ENCODE measurements around the gene RBM12.
"Not testable (repeated sequence)": the region's sequence is repeated elsewhere in the genome, so short reads cannot be mapped to it uniquely, and the experiment has no call there.

RBM12 gene

DNA sequence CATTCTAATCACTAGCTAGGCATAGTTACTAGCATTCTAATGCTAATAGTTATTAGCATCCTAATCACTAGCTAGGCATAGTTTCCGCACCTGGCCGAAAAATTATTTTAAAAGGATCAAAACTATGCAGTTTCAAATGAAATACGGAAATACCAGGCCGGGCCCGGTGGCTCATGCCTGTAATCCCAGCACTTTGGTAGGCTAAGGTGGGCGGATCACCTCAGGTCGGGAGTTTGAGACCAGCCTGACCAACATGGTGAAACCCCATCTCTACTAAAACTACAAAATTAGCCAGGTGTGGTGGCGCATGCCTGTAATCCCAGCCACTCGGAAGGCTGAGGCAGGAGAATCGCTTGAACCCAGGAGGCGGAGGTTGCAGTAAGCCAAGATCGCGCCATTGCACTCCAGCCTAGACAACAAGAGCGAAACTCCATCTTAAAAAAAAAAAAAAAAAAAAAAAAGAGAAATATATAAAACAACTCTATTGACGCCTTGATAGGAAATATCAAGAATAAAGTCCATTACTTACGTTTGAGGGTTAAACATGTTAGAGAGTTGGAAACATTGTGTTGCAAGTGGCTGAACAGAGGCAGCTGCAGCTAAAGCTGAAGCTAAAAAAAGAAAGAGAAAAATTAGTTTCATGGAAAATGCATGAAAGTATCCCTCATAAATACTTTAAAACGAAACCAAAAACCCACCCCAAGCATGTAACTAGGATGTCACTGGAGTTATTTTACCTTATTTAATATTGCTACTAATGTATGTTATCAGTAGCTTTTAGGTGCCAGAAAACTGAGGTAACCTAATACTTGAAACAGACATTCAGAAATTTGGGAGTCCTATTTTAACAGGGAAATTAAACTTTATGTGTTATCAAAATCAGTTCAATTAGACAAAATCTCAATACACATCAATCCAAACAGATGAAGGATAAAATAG is 42.2 kb upstream of the RBM12 start:
- FAIRE-seq; DNase-seq (ENCODE audit: insufficient read length, low spot score): not testable (repeated sequence)
- 0 out of 2 replicates have a peak, but pooled peaks have one; percentile 33 for TF ChIP-seq POLR2A (IDR thresholded peaks at IDR 0.05; ENCODE audit: low read depth, low read length)

DNA sequence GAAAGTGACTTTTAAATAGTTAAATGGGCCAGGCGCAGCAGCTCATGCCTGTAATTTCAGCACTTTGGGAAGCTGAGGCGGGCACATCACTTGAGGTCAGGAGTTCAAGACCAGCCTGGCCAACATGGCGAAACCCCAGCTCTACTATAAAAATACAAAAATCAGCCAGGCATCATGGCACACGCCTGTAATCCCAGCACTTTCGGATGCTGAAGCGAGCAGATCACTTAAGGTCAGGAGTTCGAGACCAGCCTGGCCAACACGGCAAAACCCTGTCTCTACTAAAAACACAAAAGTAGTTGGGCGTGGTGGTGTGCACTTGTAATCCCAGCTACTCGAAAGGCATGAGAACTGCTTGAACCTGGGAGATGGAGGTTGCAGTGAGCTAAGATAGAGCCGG is 41.2 kb upstream of the RBM12 start:
- FAIRE-seq; DNase-seq (ENCODE audit: insufficient read length, low spot score): not testable (repeated sequence)

DNA sequence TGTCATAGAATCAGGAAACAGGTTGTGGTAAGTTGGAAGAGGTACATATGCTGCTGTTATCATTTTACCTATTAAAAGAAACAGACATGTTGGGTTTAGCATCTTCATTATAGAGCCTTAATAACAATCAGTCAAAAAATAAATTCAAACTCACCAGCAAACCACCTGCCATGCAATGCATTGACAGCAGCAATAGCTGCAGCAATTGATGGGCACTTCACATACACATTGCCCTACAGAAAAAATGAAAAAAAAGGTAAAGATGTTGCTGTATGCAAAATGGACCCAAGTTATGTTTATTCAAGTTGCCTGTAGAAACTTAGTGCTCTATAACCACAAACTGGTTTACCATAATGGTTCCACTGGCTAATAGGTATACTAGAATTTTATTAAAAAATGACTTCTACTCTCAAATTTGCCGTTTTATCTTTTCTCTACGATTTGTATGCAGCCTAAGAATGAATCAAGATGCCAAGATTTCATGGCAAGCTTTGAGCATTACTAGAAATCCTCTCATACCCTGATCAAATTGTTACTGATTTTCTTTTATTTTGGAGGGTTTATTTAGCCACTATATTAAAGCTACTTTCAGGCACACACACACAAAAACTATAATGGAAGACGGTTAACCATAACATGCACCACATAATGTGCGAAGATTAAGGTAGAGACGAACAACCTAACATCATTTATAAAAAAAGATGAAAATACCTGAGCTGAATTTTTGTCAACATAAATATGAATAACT is 40.0 kb upstream of the RBM12 start:
- DNase-seq (ENCODE audit: insufficient read length, low spot score) (no peak), FAIRE-seq (no peak)
- TF ChIP-seq SPI1 (IDR thresholded peaks at IDR 0.05; ENCODE audit: low read depth, low read length), result no peak
- TF ChIP-seq POU2F2 (IDR thresholded peaks at IDR 0.05; ENCODE audit: low read depth, low read length), result no peak
- TF ChIP-seq POLR2AphosphoS5 (IDR thresholded peaks at IDR 0.05; ENCODE audit: low read depth, low read length), result no peak
- no peak for TF ChIP-seq POLR2A (IDR thresholded peaks at IDR 0.05; ENCODE audit: low read depth, low read length)
- TF ChIP-seq PAX5 (IDR thresholded peaks at IDR 0.05; ENCODE audit: insufficient read depth, low read length, severe bottlenecking), result no peak

DNA sequence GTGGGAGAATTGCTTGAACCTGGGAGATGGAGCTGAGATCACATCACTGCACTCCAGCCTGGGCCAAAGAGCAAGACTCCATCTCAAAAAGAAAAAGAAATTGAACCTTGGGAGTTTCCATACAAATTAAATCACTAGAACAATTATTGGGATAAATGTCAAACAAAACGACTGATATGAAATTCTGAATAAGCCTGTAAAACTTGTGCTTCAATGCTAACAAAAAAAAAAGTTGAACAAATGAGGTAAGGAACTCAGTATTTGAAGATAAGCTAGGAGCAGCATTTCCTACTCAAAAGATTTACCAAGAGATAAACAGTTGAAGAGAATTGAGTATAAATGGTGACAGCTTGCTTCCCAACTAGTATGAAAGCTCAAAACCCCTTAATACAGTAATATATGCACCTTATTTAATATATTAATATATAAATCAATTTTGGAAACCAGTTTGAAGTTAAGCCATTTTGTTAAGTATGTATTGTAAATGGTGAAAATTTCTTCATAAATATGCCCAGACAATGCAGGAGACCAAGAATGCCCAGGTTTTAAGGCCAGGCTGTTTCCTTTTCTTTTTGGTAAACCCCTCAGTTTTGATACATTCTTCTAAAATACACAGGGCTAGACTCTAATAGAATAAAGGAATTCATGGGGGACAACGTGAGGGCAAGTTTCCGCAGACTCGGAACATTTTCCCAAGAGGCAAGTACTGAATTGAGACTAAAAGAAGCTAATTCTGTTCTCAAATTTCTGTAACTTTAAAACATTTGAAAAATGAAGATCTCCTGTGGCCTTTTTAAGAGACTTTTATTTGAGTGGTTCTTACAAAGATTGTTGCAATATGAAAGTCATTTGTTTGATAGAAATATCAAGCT is 38.4 kb upstream of the RBM12 start:
- FAIRE-seq (no peak), DNase-seq (ENCODE audit: insufficient read length, low spot score) (no peak)
- peak; percentile 40 for TF ChIP-seq POLR2A (IDR thresholded peaks at IDR 0.05; ENCODE audit: low read depth, low read length)
- no peak for TF ChIP-seq PAX5 (IDR thresholded peaks at IDR 0.05; ENCODE audit: insufficient read depth, low read length, severe bottlenecking)

DNA sequence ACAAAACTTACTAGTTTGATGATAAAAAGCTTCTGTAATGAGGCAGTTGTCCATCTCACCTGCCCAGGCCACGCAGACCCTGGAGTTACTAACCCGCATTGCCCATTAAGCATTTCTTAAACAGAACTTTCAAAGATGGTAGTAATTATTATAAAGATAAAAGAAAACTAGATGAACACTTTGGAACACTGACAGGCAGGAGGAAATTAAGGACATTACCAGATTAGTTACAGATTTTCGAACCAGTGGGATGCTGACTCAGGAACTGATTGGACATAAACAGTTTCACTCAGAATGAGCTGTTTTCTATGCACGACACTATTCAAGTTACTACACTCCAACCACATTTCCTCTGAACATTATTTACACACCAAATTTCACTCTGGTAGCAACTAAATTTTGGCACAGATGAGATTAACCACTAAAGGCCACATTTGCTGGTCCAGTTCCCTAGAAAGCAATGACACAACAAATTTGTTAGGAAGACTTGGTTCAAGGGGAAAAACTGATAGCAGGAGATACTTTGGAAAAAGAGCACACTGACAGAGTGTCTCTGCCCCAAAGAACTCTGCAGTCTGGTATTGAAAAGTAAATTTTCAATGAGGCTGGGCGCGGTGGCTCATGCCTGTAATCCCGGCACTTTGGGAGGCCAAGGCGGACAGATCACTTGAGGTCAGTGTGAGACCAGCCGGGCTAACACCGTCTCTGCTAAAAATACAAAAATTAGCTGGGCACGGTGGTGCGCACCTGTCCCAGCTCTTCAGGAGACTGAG is 37.5 kb upstream of the RBM12 start:
- TF ChIP-seq POU2F2 (IDR thresholded peaks at IDR 0.05; ENCODE audit: low read depth, low read length), result peak; percentile 61; the same call in 1 of the 2 replicates
- peak; percentile 77 for TF ChIP-seq POLR2AphosphoS5 (IDR thresholded peaks at IDR 0.05; ENCODE audit: low read depth, low read length)
- TF ChIP-seq TAF1 (IDR thresholded peaks at IDR 0.05; ENCODE audit: low read depth, low read length), result no peak
- DNase-seq (ENCODE audit: insufficient read length, low spot score), result no peak
- no peak for FAIRE-seq

DNA sequence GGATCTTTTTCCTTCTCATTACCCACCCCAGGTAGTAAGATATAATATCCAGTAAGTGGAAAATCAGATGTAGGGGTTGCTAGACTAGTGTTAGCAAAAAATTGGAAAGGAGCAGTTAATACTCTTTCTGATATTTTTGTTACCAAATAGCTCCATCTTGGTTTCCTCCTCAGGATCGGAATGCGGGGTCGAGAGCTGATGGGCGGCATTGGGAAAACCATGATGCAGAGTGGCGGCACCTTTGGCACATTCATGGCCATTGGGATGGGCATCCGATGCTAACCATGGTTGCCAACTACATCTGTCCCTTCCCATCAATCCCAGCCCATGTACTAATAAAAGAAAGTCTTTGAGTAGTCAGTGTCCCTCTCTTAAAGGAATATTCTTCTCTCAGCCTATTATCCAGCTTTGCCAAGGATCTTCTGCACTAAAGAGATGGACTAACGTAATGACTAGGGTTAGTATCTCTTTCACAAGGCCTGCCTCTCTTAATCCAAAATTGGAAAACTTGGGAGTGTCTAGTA is 36.0 kb upstream of the RBM12 start:
- TF ChIP-seq SPI1 (IDR thresholded peaks at IDR 0.05; ENCODE audit: low read depth, low read length) (no peak), PAX5 (IDR thresholded peaks at IDR 0.05; ENCODE audit: insufficient read depth, low read length, severe bottlenecking) (no peak), TAF1 (IDR thresholded peaks at IDR 0.05; ENCODE audit: low read depth, low read length) (no peak), POLR2AphosphoS5 (IDR thresholded peaks at IDR 0.05; ENCODE audit: low read depth, low read length) (no peak), POU2F2 (IDR thresholded peaks at IDR 0.05; ENCODE audit: low read depth, low read length) (no peak), POLR2A (IDR thresholded peaks at IDR 0.05; ENCODE audit: low read depth, low read length) (no peak)
- FAIRE-seq (no peak), DNase-seq (ENCODE audit: insufficient read length, low spot score) (no peak)

DNA sequence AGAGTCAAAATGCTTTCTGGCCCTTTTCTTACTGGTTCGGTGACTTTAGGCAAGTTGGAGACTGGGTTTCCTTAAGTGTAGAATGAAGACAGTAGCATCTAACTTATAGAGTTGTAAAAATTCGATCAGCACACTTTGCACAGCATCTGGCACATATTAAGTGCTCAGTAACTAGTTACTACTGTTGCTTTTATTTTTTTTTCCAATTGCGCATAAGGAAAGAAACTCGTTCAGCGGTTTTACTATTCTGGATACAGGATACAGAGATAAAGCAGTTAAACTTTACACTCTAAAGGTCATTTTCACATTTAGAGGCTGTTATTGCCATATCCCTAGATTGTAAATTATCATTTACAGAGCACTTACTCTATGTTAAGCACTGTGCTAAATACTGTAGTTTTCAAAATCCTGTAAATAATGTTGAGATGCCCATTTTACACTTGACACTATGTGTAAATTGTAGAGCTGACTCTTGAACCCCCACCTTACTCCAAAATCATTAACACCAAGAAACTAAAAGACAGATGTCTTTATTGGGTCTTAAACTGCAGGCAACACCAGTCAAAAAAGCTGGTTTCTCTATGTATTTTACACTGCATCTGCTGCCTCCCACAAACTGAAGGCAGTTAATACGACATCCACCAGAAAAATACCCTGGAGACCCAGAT is 35.4 kb upstream of the RBM12 start:
- no peak for DNase-seq (ENCODE audit: insufficient read length, low spot score)
- FAIRE-seq, result no peak
- no peak for TF ChIP-seq SPI1 (IDR thresholded peaks at IDR 0.05; ENCODE audit: low read depth, low read length)
- no peak for TF ChIP-seq POU2F2 (IDR thresholded peaks at IDR 0.05; ENCODE audit: low read depth, low read length)
- no peak for TF ChIP-seq POLR2A (IDR thresholded peaks at IDR 0.05; ENCODE audit: low read depth, low read length)
- no peak; the same call in 1 of the 2 replicates for TF ChIP-seq TAF1 (IDR thresholded peaks at IDR 0.05; ENCODE audit: low read depth, low read length)

DNA sequence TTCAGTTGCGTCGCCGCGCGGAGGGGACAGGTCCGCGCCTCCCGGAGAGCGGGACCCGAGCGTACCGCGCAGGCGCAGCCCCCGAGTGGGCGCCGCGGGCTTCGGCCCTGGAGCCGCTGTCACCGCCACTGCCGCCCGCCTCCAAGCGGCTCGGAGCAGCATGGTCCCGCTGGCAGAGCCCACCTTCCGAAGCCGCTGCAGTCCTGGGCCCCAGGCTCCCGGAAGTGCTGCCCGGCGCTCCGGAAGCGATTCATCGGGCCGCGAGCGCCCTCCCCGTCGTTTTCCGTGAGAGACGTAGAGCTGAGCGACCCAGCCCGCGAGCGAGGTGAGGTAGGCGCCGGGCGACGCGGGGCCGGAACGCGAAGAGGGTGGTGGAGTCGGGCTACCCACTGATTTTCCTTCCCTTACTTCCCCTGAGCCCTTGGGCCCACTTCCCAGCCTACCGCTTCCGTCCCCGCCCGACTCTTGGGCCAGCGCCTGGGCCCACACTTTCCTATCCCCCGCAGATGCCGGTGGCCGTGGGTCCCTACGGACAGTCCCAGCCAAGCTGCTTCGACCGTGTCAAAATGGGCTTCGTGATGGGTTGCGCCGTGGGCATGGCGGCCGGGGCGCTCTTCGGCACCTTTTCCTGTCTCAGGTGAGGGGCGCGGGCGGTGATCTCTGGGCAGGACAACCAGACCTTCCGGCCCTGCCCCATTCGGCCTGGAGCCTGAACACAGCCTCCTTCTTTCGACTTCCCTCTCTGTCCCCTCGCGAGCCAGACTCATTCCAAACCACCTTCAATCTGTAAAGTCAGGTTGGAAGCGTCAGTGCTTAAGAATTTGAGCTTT is 34.6 kb upstream of the RBM12 start, which contains the start of the genes NFS1 and ROMO1:
Gene NFS1, minus strand, starts transcription at position 226 of the 830 bp plus-strand sequence. Its CDS starts 64 bp downstream, at position 162.
Gene ROMO1, plus strand, starts transcription at position 279 of the 830 bp plus-strand sequence. Its CDS starts 228 bp downstream, at position 507.
- TF ChIP-seq SPI1 (IDR thresholded peaks at IDR 0.05; ENCODE audit: low read depth, low read length) (no peak), TAF1 (IDR thresholded peaks at IDR 0.05; ENCODE audit: low read depth, low read length) (0 out of 2 replicates have a peak, but pooled peaks have one; percentile 30), POLR2A (IDR thresholded peaks at IDR 0.05; ENCODE audit: low read depth, low read length) (peak; percentile 67), PAX5 (IDR thresholded peaks at IDR 0.05; ENCODE audit: insufficient read depth, low read length, severe bottlenecking) (peak; percentile 43), POLR2AphosphoS5 (IDR thresholded peaks at IDR 0.05; ENCODE audit: low read depth, low read length) (peak; percentile 73)
- DNase-seq (ENCODE audit: insufficient read length, low spot score) (peak; percentile 90), FAIRE-seq (peak; percentile 79)

Measured in GM12891 (cell line).